ENCODE data around the gene SNAPC1.

The SNAPC1 gene

GRCh38 chr14:61812347-61813095, 50.3 kb downstream of the SNAPC1 start, which contains the start of gene SYT16:
Gene SYT16, plus strand, starts transcription at chr14:61812703.
- DNase-seq (ENCODE audit: low read depth), result no peak

DNA sequence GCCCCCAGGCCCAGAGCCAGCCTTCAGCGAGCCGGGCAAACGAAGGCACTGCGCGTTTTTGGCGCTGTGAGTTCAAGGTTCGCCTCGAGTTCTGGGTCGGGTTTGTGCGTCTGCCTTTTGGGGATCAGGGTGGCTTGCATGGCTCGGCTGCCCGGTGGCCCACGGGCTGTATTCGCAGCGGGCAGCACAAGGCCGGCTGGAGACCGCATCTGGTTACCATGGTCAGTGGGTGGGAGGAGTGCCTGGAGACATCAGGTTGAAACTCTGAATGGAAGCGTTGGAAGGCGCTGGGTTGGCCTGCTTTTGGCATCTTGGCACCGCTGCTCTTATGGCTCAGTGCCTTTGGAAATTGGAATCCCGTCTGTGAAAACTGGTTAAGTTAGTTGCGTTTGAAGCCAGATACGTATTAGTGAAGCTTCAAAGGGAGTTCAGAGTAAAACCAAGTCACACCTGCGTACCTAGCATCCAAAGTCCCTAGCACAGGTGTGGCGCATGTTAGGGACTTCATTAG, 50.9 kb downstream of the SNAPC1 start:
- DNase-seq (ENCODE audit: low read depth), result no peak

DNA sequence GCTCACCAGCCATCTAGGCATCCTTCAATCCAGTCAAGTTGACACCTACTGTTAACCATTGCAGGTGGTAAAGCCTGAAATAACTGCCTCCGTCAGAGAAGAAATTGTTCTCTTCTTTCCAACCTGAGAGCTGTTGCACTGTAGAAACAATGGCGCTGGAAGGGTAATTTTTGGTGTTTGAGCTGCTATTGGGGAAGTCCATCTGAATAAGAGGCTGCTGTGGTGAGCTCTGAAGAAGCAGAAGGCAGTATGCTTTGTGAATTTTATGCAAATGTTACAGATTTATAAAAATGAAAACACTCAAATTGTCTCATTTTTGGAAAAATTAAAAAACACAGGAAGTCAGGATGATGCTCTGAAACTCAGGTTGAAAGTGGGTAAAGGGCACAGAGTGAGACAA, 60.2 kb downstream of the SNAPC1 start:
- DNase-seq (ENCODE audit: low read depth), result no peak

DNA sequence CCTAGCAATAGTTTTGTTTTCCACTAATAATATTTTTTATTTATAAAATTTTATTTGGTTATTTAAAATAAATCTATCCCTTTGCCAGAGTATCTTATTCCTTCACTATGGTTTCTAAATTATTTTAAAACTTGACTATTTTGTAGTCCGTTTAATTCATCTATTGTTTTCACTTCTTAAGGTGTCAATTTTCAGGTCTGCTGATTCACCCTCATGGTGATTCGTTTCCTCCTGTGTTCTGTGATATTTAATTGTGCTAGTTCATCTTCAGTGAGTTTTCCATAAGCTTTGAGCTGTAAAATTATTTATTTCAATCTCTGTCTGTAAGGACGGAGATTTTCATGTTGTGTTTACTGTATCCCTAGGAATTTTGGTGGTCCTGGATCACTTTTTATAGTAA, 70.6 kb downstream of the SNAPC1 start:
- no peak for DNase-seq (ENCODE audit: low read depth)

DNA sequence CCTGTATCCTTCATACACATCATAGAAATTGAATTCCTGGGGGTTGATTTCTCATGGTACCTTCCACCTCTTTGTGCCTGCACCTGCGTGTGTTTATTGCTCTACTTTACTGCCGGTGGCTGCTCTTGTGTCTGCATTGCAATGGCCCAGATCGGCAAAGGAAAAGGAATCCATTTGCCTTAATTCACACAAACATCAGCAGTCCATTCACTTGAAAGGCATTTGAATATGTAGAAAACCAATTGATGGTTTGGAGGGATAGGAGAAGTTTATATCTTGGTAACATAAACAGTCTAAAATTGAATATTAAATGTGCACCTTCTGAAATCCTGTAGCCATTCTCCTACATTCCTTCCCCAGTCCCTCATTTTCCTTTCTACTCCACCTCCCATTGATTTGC, 74.0 kb downstream of the SNAPC1 start:
- DNase-seq (ENCODE audit: low read depth), result no peak

DNA sequence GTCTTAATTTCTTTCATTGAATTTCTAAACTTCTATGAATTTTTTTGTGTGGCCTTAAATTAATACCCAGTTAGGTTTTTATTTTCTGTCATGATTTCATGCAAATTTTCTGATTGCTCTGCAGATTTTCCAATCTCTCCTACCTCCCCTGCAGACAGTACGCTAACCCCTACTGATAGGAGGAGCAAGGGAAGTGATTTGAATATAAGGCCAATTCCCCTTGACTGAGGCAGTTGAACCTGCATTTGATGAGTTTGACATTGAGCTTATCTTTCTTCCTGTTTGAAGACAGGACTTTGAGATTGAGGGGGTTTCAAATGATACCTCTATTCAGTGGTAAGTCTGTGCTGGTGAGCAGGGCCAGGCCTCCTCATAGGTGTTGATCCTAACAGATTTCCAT, 74.6 kb downstream of the SNAPC1 start:
- no peak for DNase-seq (ENCODE audit: low read depth)

- peak; percentile 14 for DNase-seq (ENCODE audit: low read depth)
Measured at GRCh38 chr14:61837336-61838229, 75.4 kb downstream of the SNAPC1 start.

GRCh38 chr14:61838661-61839245, 76.5 kb downstream of the SNAPC1 start:
- no peak for DNase-seq (ENCODE audit: low read depth)

DNA sequence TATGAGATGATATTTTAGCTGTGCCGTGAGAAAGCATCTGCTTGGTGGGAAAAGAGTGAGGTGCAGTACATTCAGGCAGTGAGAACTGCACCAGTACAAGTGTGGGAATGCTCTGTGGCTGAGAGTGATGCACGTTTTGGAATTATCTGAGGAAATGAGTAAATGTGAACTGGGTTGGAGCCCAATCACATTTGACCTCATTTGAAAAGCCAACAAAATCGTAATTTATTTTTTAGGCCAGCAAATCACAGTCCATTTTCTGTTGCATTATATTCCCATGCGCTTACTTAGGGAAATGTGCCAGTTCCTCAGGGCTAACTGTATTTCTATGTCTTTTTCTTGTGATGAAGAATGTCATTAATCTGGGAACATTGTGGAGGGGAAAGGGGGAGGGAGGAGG, 77.3 kb downstream of the SNAPC1 start:
- DNase-seq (ENCODE audit: low read depth), result peak; percentile 20

DNA sequence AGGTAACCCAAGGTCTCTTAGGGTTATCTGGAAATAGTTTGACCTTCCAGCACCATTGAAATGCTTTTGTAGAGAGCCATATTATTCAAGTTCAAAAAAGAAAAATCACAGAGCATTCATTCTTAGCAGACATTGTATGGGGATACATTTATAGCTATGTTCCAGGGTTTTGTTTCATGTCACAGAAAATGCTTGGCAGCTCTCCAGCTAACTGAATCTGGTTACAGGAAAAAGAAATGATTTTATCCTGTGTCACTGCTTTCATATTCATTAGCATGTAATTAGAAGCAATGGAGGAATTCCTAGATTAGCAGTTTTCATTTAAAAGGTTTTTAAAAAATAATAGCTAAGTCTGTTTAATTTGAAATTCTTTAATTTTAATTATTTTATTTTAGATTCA, 78.9 kb downstream of the SNAPC1 start:
- no peak for DNase-seq (ENCODE audit: low read depth)
